CD4-positive, alpha-beta T cell (primary cell): ENCODE measurements around the gene ARFGEF2. TPM values are rescaled to one million over a fixed set of nuclear protein-coding genes. Genes with fewer than 3 reads are reported as not detected.
"Not testable (repeated sequence)": the region's sequence is repeated elsewhere in the genome, so short reads cannot be mapped to it uniquely, and the experiment has no call there.

Experiments used
- ATAC-seq: fragments of 200-7000 bp; cut with Tn5 transposase; one replicate; pipeline ENCODE4 v1.10.0; 2022; ENCODE audit warnings: mild to moderate bottlenecking; ENCODE audit not compliant: poor library complexity
- CTCF ChIA-PET: fragments of 350-600 bp; sonication (Branson Sonifier 250); formaldehyde crosslinking; loops from one replicate; lab custom pipeline; 2021; ENCODE audit warnings: antibody characterized with exemption, inconsistent platforms; lab: Charles Lee
- POLR2A ChIA-PET: fragments of 350-600 bp; sonication (Branson Sonifier 250); formaldehyde crosslinking; loops from one replicate; lab custom pipeline; 2021; ENCODE audit warnings: antibody characterized with exemption, inconsistent platforms; lab: Charles Lee
- DNase-seq, 14 experiments: peaks; one replicate each; pipeline ENCODE4 v3.0.0-alpha.2; 2013 to 2020; ENCODE audit warnings: mixed read lengths in 2 of 14
- H3K27ac ChIP-seq, 2 donors: one replicate each; pipeline versions ENCODE4 v1.5.1 to v1.7.0; 2013; ENCODE audit warnings: low read length in 2 of 2, low read depth in 1 of 2, mild to moderate bottlenecking in 1 of 2
- H3K27me3 ChIP-seq, 2 experiments: 1 replicate in 1 of 2; 2 replicates in 1 of 2; pipeline versions ENCODE4 v1.6.1 to v1.7.0; 2013; ENCODE audit warnings: low read length in 2 of 2, control low read depth in 1 of 2, mild to moderate bottlenecking in 1 of 2, moderate library complexity in 1 of 2; ENCODE audit not compliant: insufficient read depth in 2 of 2, control insufficient read depth in 1 of 2
- H3K36me3 ChIP-seq: one replicate; pipeline ENCODE4 v1.6.1; 2013; ENCODE audit warnings: low read length, control low read depth; ENCODE audit not compliant: insufficient read depth
- H3K4me1 ChIP-seq: one replicate; pipeline ENCODE4 v1.6.1; 2013; ENCODE audit warnings: low read length, control low read depth; ENCODE audit not compliant: insufficient read depth
- H3K4me3 ChIP-seq: one replicate; pipeline ENCODE4 v1.5.1; 2013; ENCODE audit warnings: mild to moderate bottlenecking, low read length, moderate library complexity
- H3K9me3 ChIP-seq, 2 experiments: 1 replicate in 1 of 2; 2 replicates in 1 of 2; pipeline versions ENCODE4 v1.6.1 to v1.7.0; 2013; ENCODE audit warnings: low read length in 2 of 2, mild to moderate bottlenecking in 2 of 2, control low read depth in 1 of 2, moderate library complexity in 1 of 2; ENCODE audit not compliant: control insufficient read depth in 1 of 2, insufficient read depth in 1 of 2
- H3K27ac Mint-ChIP-seq: one replicate; pipeline ENCODE4 v1.8.0; 2020; ENCODE audit warnings: mixed read lengths
- H3K27me3 Mint-ChIP-seq: one replicate; pipeline ENCODE4 v1.8.0; 2021; ENCODE audit warnings: mixed read lengths
- H3K36me3 Mint-ChIP-seq: one replicate; pipeline ENCODE4 v1.8.0; 2021; ENCODE audit warnings: low read depth, mixed read lengths
- H3K4me1 Mint-ChIP-seq: one replicate; pipeline ENCODE4 v1.8.0; 2021; ENCODE audit warnings: low read depth, mixed read lengths
- H3K4me3 Mint-ChIP-seq: one replicate; pipeline ENCODE4 v1.8.0; 2020; ENCODE audit warnings: mild to moderate bottlenecking, mixed read lengths
- H3K9me3 Mint-ChIP-seq: one replicate; pipeline ENCODE4 v1.8.0; 2020; ENCODE audit warnings: mixed read lengths
- intact Hi-C, 2 experiments: fragments of 100-400 bp; cut with DNase I in 1 of 2; cut with micrococcal nuclease in 1 of 2; formaldehyde crosslinking; loops; one replicate each; pipeline versions ENCODE4 v1.15.1 to v1.9.0; 2023 to 2025; cut with DNase I, micrococcal nuclease
- total RNA-seq, 174 experiments: library from RNA in 2 of 174; stranded (reverse) in 2 of 174; gene quantifications; one replicate each; pipeline ENCODE4 v1.2.3 and lab custom pipeline; 2021 to 2026
- TF ChIP-seq, protein P1 (sequence below): fragments of 200-600 bp; IDR thresholded peaks from one replicate; pipeline ENCODE4 v1.8.0; 2022; ENCODE audit warnings: antibody characterized with exemption, mild to moderate bottlenecking

The ARFGEF2 gene
- total RNA-seq, 2 experiments from 2014 or later, result 23.0 to 23.4 TPM

DNA sequence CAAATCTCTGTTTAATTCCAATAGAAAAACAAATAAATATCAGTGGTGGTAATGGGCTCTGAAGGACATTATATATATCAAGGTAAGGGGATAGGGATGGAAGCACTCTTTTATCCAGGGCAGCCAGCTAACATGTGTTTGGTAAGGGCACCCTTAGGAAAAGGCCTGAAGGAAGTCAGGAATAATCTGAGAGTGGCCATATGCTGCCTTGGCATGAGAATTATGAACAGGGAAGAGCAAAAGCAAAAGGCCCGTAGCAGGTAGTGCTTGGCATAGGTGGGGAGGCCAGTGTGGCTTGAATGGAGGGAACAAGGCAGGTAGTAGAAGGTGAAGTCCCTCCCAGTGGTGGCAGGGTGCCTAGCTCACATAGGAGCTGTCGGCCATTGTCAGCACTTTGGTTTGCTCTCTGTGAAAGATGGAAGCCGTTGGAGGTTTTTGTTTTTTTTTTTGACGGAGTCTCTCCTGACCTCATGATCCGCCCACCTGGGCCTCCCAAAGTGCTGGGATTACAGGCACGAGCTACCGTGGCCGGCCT, 85.0 kb downstream of the ARFGEF2 start:
- no peaks in the 10 kb centered on the region for H3K9me3 Mint-ChIP-seq
- H3K27ac ChIP-seq, result no peak overlapping the region
- peaks cover 76% of the 10 kb centered on the region for H3K36me3 Mint-ChIP-seq
- H3K4me1 Mint-ChIP-seq, result no peaks in the 10 kb centered on the region
- no peaks in the 10 kb centered on the region for H3K27me3 ChIP-seq
- TF ChIP-seq, protein P1, sequence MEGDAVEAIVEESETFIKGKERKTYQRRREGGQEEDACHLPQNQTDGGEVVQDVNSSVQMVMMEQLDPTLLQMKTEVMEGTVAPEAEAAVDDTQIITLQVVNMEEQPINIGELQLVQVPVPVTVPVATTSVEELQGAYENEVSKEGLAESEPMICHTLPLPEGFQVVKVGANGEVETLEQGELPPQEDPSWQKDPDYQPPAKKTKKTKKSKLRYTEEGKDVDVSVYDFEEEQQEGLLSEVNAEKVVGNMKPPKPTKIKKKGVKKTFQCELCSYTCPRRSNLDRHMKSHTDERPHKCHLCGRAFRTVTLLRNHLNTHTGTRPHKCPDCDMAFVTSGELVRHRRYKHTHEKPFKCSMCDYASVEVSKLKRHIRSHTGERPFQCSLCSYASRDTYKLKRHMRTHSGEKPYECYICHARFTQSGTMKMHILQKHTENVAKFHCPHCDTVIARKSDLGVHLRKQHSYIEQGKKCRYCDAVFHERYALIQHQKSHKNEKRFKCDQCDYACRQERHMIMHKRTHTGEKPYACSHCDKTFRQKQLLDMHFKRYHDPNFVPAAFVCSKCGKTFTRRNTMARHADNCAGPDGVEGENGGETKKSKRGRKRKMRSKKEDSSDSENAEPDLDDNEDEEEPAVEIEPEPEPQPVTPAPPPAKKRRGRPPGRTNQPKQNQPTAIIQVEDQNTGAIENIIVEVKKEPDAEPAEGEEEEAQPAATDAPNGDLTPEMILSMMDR, result no peak
- peaks cover 47% of the 10 kb centered on the region for H3K36me3 ChIP-seq
- H3K9me3 ChIP-seq, result no peaks in the 10 kb centered on the region
- no peak overlapping the region for H3K4me3 Mint-ChIP-seq
- intact Hi-C loops, result no loop called here
- DNase-seq, result no peak
- ATAC-seq, result no peak
- H3K27ac Mint-ChIP-seq, result no peak overlapping the region
- POLR2A ChIA-PET, result no interaction called here
- no peaks in the 10 kb centered on the region for H3K27me3 Mint-ChIP-seq
- no peak overlapping the region for H3K4me3 ChIP-seq
- CTCF ChIA-PET, result no interaction called here
- H3K4me1 ChIP-seq, result no peaks in the 10 kb centered on the region

DNA sequence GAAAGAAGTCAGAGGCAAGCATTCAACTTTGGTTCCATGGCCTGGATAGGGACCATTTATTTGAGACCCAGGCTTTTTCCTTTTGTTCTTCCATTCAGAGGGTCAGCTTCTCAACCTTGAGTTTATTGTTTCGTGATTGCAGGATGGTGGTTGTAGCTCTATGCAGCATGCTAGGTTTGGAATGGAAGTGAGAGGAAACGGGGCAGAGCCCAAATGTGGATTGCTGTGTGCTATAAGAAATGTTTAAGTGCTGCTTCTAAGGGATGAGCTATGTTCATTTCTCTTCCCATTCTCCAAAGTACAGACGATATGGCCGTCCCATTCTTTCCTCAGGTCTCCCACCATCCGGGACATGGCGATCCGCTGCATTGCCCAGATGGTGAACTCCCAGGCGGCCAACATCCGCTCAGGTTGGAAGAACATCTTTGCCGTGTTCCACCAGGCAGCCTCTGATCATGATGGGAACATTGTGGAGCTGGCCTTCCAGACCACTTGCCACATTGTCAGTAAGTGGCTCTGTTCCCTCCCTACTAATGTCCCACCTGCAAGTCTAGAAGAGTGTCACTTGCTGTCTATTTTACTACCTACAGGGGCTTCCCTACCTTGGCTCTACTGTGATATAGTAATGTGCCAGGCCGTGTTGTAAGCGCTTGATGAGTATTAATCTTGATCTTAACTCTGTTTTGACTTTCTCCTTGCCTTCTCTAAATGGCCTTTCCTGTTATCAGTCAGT, 88.6 kb downstream of the ARFGEF2 start:
- no peak overlapping the region for H3K27ac Mint-ChIP-seq
- no peaks in the 10 kb centered on the region for H3K4me1 ChIP-seq
- no peak overlapping the region for H3K27ac ChIP-seq
- no peaks in the 10 kb centered on the region for H3K4me1 Mint-ChIP-seq
- ChIA-PET POLR2A (no interaction called here), CTCF (no interaction called here)
- H3K27me3 ChIP-seq, result no peaks in the 10 kb centered on the region
- H3K4me3 Mint-ChIP-seq, result no peak overlapping the region
- TF ChIP-seq, protein P1, result no peak
- intact Hi-C loops, result no loop called here
- H3K9me3 ChIP-seq, result no peaks in the 10 kb centered on the region
- ATAC-seq (no peak), DNase-seq (no peak)
- no peaks in the 10 kb centered on the region for H3K9me3 Mint-ChIP-seq
- peaks cover 92% of the 10 kb centered on the region for H3K36me3 Mint-ChIP-seq
- no peak overlapping the region for H3K4me3 ChIP-seq
- no peaks in the 10 kb centered on the region for H3K27me3 Mint-ChIP-seq
- peaks cover 74% of the 10 kb centered on the region for H3K36me3 ChIP-seq

GRCh38 chr20:49024220-49024619, 102.7 kb downstream of the ARFGEF2 start:
- intact Hi-C loops, result loop anchor here in 1 of 2 experiments (5.0 kb wide), 1 partner anchor 48 kb away; no protein-coding TSS in a partner anchor
- H3K4me1 Mint-ChIP-seq, result no peaks in the 10 kb centered on the region
- peaks cover 72% of the 10 kb centered on the region for H3K36me3 Mint-ChIP-seq
- peak in 1 of 14 experiments; percentile 3 for DNase-seq
- H3K27ac ChIP-seq, result no peak overlapping the region
- H3K9me3 Mint-ChIP-seq, result no peaks in the 10 kb centered on the region
- H3K4me3 ChIP-seq, result no peak overlapping the region
- H3K9me3 ChIP-seq, result no peaks in the 10 kb centered on the region
- no peak overlapping the region for H3K4me3 Mint-ChIP-seq
- POLR2A ChIA-PET, result no interaction called here
- H3K27me3 ChIP-seq, result no peaks in the 10 kb centered on the region
- H3K36me3 ChIP-seq, result peaks cover 68% of the 10 kb centered on the region
- CTCF ChIA-PET, result no interaction called here
- no peak overlapping the region for H3K27ac Mint-ChIP-seq
- TF ChIP-seq, protein P1, result no peak
- H3K4me1 ChIP-seq, result no peaks in the 10 kb centered on the region
- H3K27me3 Mint-ChIP-seq, result no peaks in the 10 kb centered on the region
- no peak for ATAC-seq

DNA sequence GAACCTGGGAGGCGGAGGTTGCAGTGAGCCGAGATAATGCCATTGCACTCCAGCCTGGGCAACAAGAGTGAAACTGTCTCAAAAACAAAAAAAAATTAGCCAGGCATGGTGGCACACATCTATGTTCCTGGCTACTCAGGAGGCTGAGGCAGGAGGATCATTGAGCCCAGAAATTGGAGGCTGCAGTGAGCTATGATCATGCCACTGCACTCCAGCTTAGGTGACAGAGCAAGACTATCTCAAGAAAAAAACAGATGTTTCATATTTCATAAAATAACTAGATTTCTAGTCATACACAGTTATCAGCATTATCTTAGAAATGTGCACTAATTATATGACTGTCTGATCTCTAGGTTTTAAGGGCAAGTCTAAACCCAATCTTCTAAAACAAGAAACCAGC, 106.7 kb downstream of the ARFGEF2 start:
- H3K4me3 ChIP-seq, H3K4me3 Mint-ChIP-seq, DNase-seq, H3K27me3 Mint-ChIP-seq, H3K4me1 ChIP-seq, H3K9me3 Mint-ChIP-seq, H3K27me3 ChIP-seq, H3K27ac Mint-ChIP-seq, H3K9me3 ChIP-seq, H3K27ac ChIP-seq, intact Hi-C loops, ATAC-seq, H3K4me1 Mint-ChIP-seq: not testable (repeated sequence)
- H3K36me3 ChIP-seq, result peaks cover 75% of the 10 kb centered on the region
- ChIA-PET POLR2A (interaction anchor here (1.3 to 1.7 kb wide), 2 partner anchors 9 to 18 kb away, joined by 3 to 4 read pairs; partner anchors contain the start of gene CSE1L), CTCF (interaction anchor here (0.5 kb wide), 1 partner anchor 16 kb away, joined by 3 read pairs; no protein-coding TSS in a partner anchor)
- peaks cover 68% of the 10 kb centered on the region for H3K36me3 Mint-ChIP-seq
